ENCODE results near the gene FAM227A.

Gene FAM227A

GRCh38 chr22:38656256-38657044 lies at the start of gene FAM227A, which contains the start of gene CBY1:
Gene FAM227A, minus strand, starts transcription at chr22:38656392. Its CDS starts 6,224 bp downstream, at chr22:38650168.
Gene CBY1, plus strand, starts transcription at chr22:38656638. Its CDS starts 11,417 bp downstream, at chr22:38668055.
- DNase-seq, result peak; percentile 46

- DNase-seq, result peak; percentile 100
Measured at GRCh38 chr22:38705235-38706100, 49.3 kb upstream of the FAM227A start, which contains the start of gene GTPBP1. Gene GTPBP1, plus strand, starts transcription at chr22:38705944. Its CDS starts 12 bp downstream, at chr22:38705956.

- DNase-seq, result no peak
Measured at GRCh38 chr22:38704654-38705234, 48.6 kb upstream of the FAM227A start.

GRCh38 chr22:38700789-38701628 lies 44.8 kb upstream of the FAM227A start, which contains the start of gene JOSD1:
Gene JOSD1, minus strand, starts transcription at chr22:38700943. Its CDS starts 956 bp downstream, at chr22:38699987.
- DNase-seq, result peak; percentile 53

- DNase-seq, result no peak
Measured at GRCh38 chr22:38700270-38700788, 44.1 kb upstream of the FAM227A start.

GRCh38 chr22:38699784-38700183 lies 43.6 kb upstream of the FAM227A start:
- no peak for DNase-seq

- no peak for DNase-seq
Measured at GRCh38 chr22:38699143-38699542, 43.0 kb upstream of the FAM227A start.

GRCh38 chr22:38698407-38699094 lies 42.4 kb upstream of the FAM227A start:
- DNase-seq, result no peak

GRCh38 chr22:38697425-38698089 lies 41.4 kb upstream of the FAM227A start:
- DNase-seq, result no peak

- DNase-seq, result no peak
Measured at GRCh38 chr22:38696606-38697424, 40.6 kb upstream of the FAM227A start.

GRCh38 chr22:38694940-38695339 lies 38.7 kb upstream of the FAM227A start:
- DNase-seq, result no peak

- no peak for DNase-seq
Measured at GRCh38 chr22:38694049-38694448, 37.9 kb upstream of the FAM227A start.

GRCh38 chr22:38689651-38690050 lies 33.5 kb upstream of the FAM227A start:
- DNase-seq, result no peak

GRCh38 chr22:38685761-38686160 lies 29.6 kb upstream of the FAM227A start:
- no peak for DNase-seq

- no peak for DNase-seq
Measured at GRCh38 chr22:38684895-38685294, 28.7 kb upstream of the FAM227A start.

GRCh38 chr22:38681582-38682335 lies 25.6 kb upstream of the FAM227A start, which contains the start of gene TOMM22:
Gene TOMM22, plus strand, starts transcription at chr22:38681957. Its CDS starts 22 bp downstream, at chr22:38681979.
- DNase-seq, result peak; percentile 54

- no peak for DNase-seq
Measured at GRCh38 chr22:38675833-38676232, 19.6 kb upstream of the FAM227A start.

GRCh38 chr22:38674888-38675287 lies 18.7 kb upstream of the FAM227A start:
- DNase-seq, result no peak
